ENCODE data around the gene RNGTT.
"Not testable (repeated sequence)": the region's sequence is repeated elsewhere in the genome, so short reads cannot be mapped to it uniquely, and the experiment has no call there.

Gene RNGTT

GRCh38 chr6:88835210-88835609 lies 128.2 kb downstream of the RNGTT start:
- DNase-seq (ENCODE audit: low read depth) = no peak
- H3K4me3 ChIP-seq (ENCODE audit: low read depth, low read length) = no peak overlapping the region

GRCh38 chr6:88833071-88833470 lies 130.3 kb downstream of the RNGTT start:
- not testable (repeated sequence) for H3K4me3 ChIP-seq (ENCODE audit: low read depth, low read length); DNase-seq (ENCODE audit: low read depth)

- not testable (repeated sequence) for H3K4me3 ChIP-seq (ENCODE audit: low read depth, low read length); DNase-seq (ENCODE audit: low read depth)
These were observed 135.8 kb downstream of the RNGTT start for GRCh38 chr6:88827599-88827998.

GRCh38 chr6:88825856-88826255 lies 137.6 kb downstream of the RNGTT start:
- H3K4me3 ChIP-seq (ENCODE audit: low read depth, low read length) = no peak overlapping the region

GRCh38 chr6:88823998-88824397 lies 139.4 kb downstream of the RNGTT start:
- peak; percentile 3 for DNase-seq (ENCODE audit: low read depth)
- H3K4me3 ChIP-seq (ENCODE audit: low read depth, low read length) = no peak overlapping the region

More at GRCh38 chr6:88825856-88826255, 137.6 kb downstream of the RNGTT start:
- DNase-seq (ENCODE audit: low read depth) = no peak

- no peak for DNase-seq (ENCODE audit: low read depth)
These were observed 147.9 kb downstream of the RNGTT start for GRCh38 chr6:88815491-88815890.

GRCh38 chr6:88814909-88815308 lies 148.5 kb downstream of the RNGTT start:
- no peak overlapping the region for H3K4me3 ChIP-seq (ENCODE audit: low read depth, low read length)
- DNase-seq (ENCODE audit: low read depth) = no peak

More at GRCh38 chr6:88815491-88815890, 147.9 kb downstream of the RNGTT start:
- H3K4me3 ChIP-seq (ENCODE audit: low read depth, low read length) = no peak overlapping the region

GRCh38 chr6:88813045-88813444 lies 150.4 kb downstream of the RNGTT start:
- no peak overlapping the region for H3K4me3 ChIP-seq (ENCODE audit: low read depth, low read length)
- no peak for DNase-seq (ENCODE audit: low read depth)

GRCh38 chr6:88810701-88811100 lies 152.7 kb downstream of the RNGTT start:
- DNase-seq (ENCODE audit: low read depth) = no peak
- no peak overlapping the region for H3K4me3 ChIP-seq (ENCODE audit: low read depth, low read length)

- no peak overlapping the region for H3K4me3 ChIP-seq (ENCODE audit: low read depth, low read length)
- no peak for DNase-seq (ENCODE audit: low read depth)
These were observed 153.3 kb downstream of the RNGTT start for GRCh38 chr6:88810089-88810488.

GRCh38 chr6:88808381-88808780 lies 155.0 kb downstream of the RNGTT start:
- DNase-seq (ENCODE audit: low read depth) = no peak
- H3K4me3 ChIP-seq (ENCODE audit: low read depth, low read length) = no peak overlapping the region

GRCh38 chr6:88807622-88808021 lies 155.8 kb downstream of the RNGTT start:
- no peak overlapping the region for H3K4me3 ChIP-seq (ENCODE audit: low read depth, low read length)
- no peak for DNase-seq (ENCODE audit: low read depth)

GRCh38 chr6:88806728-88807127 lies 156.7 kb downstream of the RNGTT start:
- H3K4me3 ChIP-seq (ENCODE audit: low read depth, low read length) = no peak overlapping the region
- no peak for DNase-seq (ENCODE audit: low read depth)

GRCh38 chr6:88804701-88805100 lies 158.7 kb downstream of the RNGTT start:
- H3K4me3 ChIP-seq (ENCODE audit: low read depth, low read length) = no peak overlapping the region
- no peak for DNase-seq (ENCODE audit: low read depth)

- DNase-seq (ENCODE audit: low read depth) = no peak
- no peak overlapping the region for H3K4me3 ChIP-seq (ENCODE audit: low read depth, low read length)
These were observed 177.9 kb downstream of the RNGTT start for GRCh38 chr6:88785478-88785877.

- no peak overlapping the region for H3K4me3 ChIP-seq (ENCODE audit: low read depth, low read length)
- DNase-seq (ENCODE audit: low read depth) = peak; percentile 8
These were observed 182.6 kb downstream of the RNGTT start for GRCh38 chr6:88780714-88781389.

GRCh38 chr6:88775866-88776571 lies 187.4 kb downstream of the RNGTT start:
- no peak for DNase-seq (ENCODE audit: low read depth)
- H3K4me3 ChIP-seq (ENCODE audit: low read depth, low read length) = no peak overlapping the region

GRCh38 chr6:88768114-88768513 lies 195.3 kb downstream of the RNGTT start:
- H3K4me3 ChIP-seq (ENCODE audit: low read depth, low read length) = not testable (repeated sequence)

GRCh38 chr6:88764081-88764480 lies 199.3 kb downstream of the RNGTT start:
- no peak for DNase-seq (ENCODE audit: low read depth)
- H3K4me3 ChIP-seq (ENCODE audit: low read depth, low read length) = no peak overlapping the region

More at GRCh38 chr6:88768114-88768513, 195.3 kb downstream of the RNGTT start:
- DNase-seq (ENCODE audit: low read depth) = not testable (repeated sequence)

- no peak overlapping the region for H3K4me3 ChIP-seq (ENCODE audit: low read depth, low read length)
- no peak for DNase-seq (ENCODE audit: low read depth)
These were observed 200.3 kb downstream of the RNGTT start for GRCh38 chr6:88763160-88763559.

Measured in skeletal muscle cell (primary cell).